Ovary (tissue), 3 donors: Measurements from ENCODE around the gene STIL.

Source experiments
- POLR2A ChIP-seq: fragments of 450-650 bp; IDR thresholded peaks from one replicate; pipeline ENCODE4 v1.6.1; 2017; ENCODE audit warnings: antibody characterized with exemption, mild to moderate bottlenecking, moderate library complexity
- TF ChIP-seq, protein P1 (sequence below), 3 donors: fragments of 450-650 bp in 2 of 3; fragments of 200-600 bp in 1 of 3; IDR thresholded peaks; one replicate each; pipeline versions ENCODE4 v1.5.1 to v1.8.0; 2016 to 2022; ENCODE audit warnings: antibody characterized with exemption in 3 of 3, mild to moderate bottlenecking in 1 of 3
- donor health status: DM: no; HTN: no; CAD: no.

DNA sequence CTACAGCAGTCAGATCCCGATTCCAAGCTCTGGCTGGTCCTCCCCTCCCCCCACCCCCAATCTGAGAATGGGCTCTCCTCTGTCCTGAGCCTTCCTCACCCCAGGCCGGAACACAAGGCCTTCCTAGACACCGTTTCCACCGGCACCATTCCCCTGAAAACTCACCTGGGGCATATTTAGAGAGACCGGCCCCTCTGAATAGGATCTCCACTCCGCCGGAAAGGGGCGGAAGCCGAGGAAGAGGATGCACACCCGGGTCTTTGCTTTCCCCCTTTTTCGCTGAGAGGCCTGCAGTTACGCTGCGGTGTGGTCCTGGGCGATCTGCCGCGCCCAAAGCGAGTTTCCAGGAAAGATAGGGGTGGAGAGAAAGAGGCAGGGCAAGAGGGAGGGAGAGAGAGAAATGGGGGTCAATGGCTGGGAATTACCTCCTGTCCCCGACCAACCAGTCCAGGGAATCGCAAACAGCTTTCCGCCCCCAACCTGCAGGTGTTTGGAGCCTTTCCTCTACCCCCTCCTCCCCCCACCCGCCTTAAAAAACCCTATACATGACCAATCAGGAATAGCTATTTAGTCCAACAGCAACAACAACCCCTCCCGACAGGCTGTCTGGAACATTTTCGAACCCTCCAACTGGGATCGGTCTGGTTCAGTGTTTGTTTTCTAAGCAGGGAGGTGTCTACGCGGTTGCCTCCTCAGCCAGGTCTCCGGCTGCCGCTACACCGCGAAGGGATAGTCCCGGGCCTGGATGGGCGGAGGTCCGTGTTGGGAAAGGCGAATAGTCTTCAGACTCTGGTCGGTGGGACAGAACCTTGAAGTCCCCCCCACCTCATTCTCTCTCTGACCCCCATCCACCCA lies 84.7 kb downstream of the STIL start:
- TF ChIP-seq, protein P1, sequence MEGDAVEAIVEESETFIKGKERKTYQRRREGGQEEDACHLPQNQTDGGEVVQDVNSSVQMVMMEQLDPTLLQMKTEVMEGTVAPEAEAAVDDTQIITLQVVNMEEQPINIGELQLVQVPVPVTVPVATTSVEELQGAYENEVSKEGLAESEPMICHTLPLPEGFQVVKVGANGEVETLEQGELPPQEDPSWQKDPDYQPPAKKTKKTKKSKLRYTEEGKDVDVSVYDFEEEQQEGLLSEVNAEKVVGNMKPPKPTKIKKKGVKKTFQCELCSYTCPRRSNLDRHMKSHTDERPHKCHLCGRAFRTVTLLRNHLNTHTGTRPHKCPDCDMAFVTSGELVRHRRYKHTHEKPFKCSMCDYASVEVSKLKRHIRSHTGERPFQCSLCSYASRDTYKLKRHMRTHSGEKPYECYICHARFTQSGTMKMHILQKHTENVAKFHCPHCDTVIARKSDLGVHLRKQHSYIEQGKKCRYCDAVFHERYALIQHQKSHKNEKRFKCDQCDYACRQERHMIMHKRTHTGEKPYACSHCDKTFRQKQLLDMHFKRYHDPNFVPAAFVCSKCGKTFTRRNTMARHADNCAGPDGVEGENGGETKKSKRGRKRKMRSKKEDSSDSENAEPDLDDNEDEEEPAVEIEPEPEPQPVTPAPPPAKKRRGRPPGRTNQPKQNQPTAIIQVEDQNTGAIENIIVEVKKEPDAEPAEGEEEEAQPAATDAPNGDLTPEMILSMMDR (IDR thresholded peaks at IDR 0.05): no peak
- TF ChIP-seq POLR2A: no peak
